ENCODE results near the gene CD300H.

- no peak for TF ChIP-seq CTCF (conservative IDR thresholded peaks at IDR 0.05)
- TF ChIP-seq ZFX (IDR thresholded peaks at IDR 0.05) = no peak
These were observed 19.6 kb downstream of the CD300H start for GRCh38 chr17:74547736-74548135.
